ENCODE measurements around the gene SHROOM4.

- TF ChIP-seq CTCF (IDR thresholded peaks at IDR 0.05), result no peak
- no peak for TF ChIP-seq POLR2A (IDR thresholded peaks at IDR 0.05)
Measured at GRCh38 chrX:50705042-50705441, 109.0 kb downstream of the SHROOM4 start.

All from right lobe of liver (tissue), 4 donors.